IMR-90 (cell line): ENCODE data around the gene FRMD1. TPM values are rescaled to one million over a fixed set of nuclear protein-coding genes. Genes with fewer than 3 reads are reported as not detected.

Experiments used
- ATAC-seq: fragments of 200-7000 bp; cut with Tn5 transposase; 2 replicates; pipeline ENCODE4 v1.9.1; 2020; ENCODE audit warnings: low read depth, mild to moderate bottlenecking, moderate library complexity
- BruUV-seq: library from RNA; stranded (reverse); fragments of 400-500 nt; replicated peaks from 2 replicates; lab custom pipeline; 2021; lab: Mats Ljungman, UMichigan
- CTCF ChIA-PET: fragments of 300-600 bp; formaldehyde crosslinking; extraction: SDS; loops from one replicate; lab custom pipeline; 2021; ENCODE audit warnings: antibody characterized with exemption; lab: Yijun Ruan, JAX
- POLR2A ChIA-PET: fragments of 300-600 bp; sonication (Branson Sonifier 250); formaldehyde crosslinking; loops from one replicate; lab custom pipeline; 2022; ENCODE audit warnings: antibody characterized with exemption; ENCODE audit not compliant: unreplicated experiment; lab: Charles Lee
- DNase-seq: peaks from one replicate; pipeline ENCODE4 v3.0.0; 2013
- H2AFZ ChIP-seq: replicated peaks from 2 replicates; pipeline ENCODE3; 2013; ENCODE audit warnings: low read length, mild to moderate bottlenecking; ENCODE audit not compliant: poor library complexity
- H2AK5ac ChIP-seq: 2 replicates; pipeline ENCODE4 v1.6.1; 2013; ENCODE audit warnings: low read depth, low read length, inconsistent platforms
- H2AK9ac ChIP-seq: replicated peaks from 2 replicates; pipeline ENCODE3; 2013; ENCODE audit warnings: mild to moderate bottlenecking, low read depth, low read length, moderate library complexity; ENCODE audit not compliant: poor library complexity
- H2BK120ac ChIP-seq: 2 replicates; pipeline ENCODE4 v1.6.1; 2013; ENCODE audit warnings: low read depth, low read length, inconsistent platforms
- H2BK15ac ChIP-seq: 3 replicates; pipeline ENCODE4 v1.6.1; 2013; ENCODE audit warnings: low read depth, low read length, inconsistent platforms
- H2BK20ac ChIP-seq: 2 replicates; pipeline ENCODE4 v1.6.1; 2013; ENCODE audit warnings: low read depth, mild to moderate bottlenecking, inconsistent platforms, low read length, moderate library complexity
- H2BK5ac ChIP-seq: 2 replicates; pipeline ENCODE4 v1.6.1; 2013; ENCODE audit warnings: mild to moderate bottlenecking, low read depth, low read length, inconsistent platforms; ENCODE audit not compliant: poor library complexity, severe bottlenecking
- H3K14ac ChIP-seq: replicated peaks from 2 replicates; pipeline ENCODE4 v1.6.1; 2013; ENCODE audit warnings: low read depth, low read length, inconsistent platforms
- H3K18ac ChIP-seq: 2 replicates; pipeline ENCODE4 v1.6.1; 2013; ENCODE audit warnings: low read depth, low read length, control low read depth
- H3K23ac ChIP-seq: 2 replicates; pipeline ENCODE4 v1.6.1; 2013; ENCODE audit warnings: low read depth, low read length, inconsistent platforms
- H3K27ac ChIP-seq: 2 replicates; pipeline ENCODE4 v1.5.1; 2013; ENCODE audit warnings: mild to moderate bottlenecking, control low read depth, low read length; ENCODE audit not compliant: insufficient read depth
- H3K27me3 ChIP-seq: 2 replicates; pipeline ENCODE4 v1.6.1; 2013; ENCODE audit warnings: low read length; ENCODE audit not compliant: control insufficient read depth, insufficient read depth
- H3K36me3 ChIP-seq: 2 replicates; pipeline ENCODE4 v1.6.1; 2013; ENCODE audit warnings: low read length, mixed read lengths; ENCODE audit not compliant: control insufficient read depth, insufficient read depth
- H3K4ac ChIP-seq: 2 replicates; pipeline ENCODE4 v1.6.1; 2013; ENCODE audit warnings: low read depth, low read length, inconsistent platforms
- H3K4me1 ChIP-seq: 2 replicates; pipeline ENCODE4 v1.6.1; 2013; ENCODE audit warnings: low read length, mixed read lengths; ENCODE audit not compliant: control insufficient read depth, insufficient read depth
- H3K4me2 ChIP-seq: 2 replicates; pipeline ENCODE4 v1.6.1; 2013; ENCODE audit warnings: low read depth, mild to moderate bottlenecking, control low read depth, low read length, moderate library complexity
- H3K4me3 ChIP-seq: 2 replicates; pipeline ENCODE4 v1.5.1; 2013; ENCODE audit warnings: low read depth, mild to moderate bottlenecking, control low read depth, low read length, moderate library complexity; ENCODE audit not compliant: insufficient read depth
- H3K56ac ChIP-seq: 2 replicates; pipeline ENCODE4 v1.6.1; 2013; ENCODE audit warnings: low read length, inconsistent platforms; ENCODE audit not compliant: insufficient read depth; ENCODE audit errors: extremely low read depth
- H3K79me1 ChIP-seq, 2 experiments: 2 replicates each; pipeline ENCODE4 v1.6.1; 2013; ENCODE audit warnings: low read length in 2 of 2, inconsistent platforms in 1 of 2, low read depth in 1 of 2
- H3K9ac ChIP-seq: 2 replicates; pipeline ENCODE4 v1.6.1; 2013; ENCODE audit warnings: low read depth, low read length, control low read depth
- H3K9me1 ChIP-seq: 2 replicates; pipeline ENCODE4 v1.6.1; 2013; ENCODE audit warnings: low read length, inconsistent platforms; ENCODE audit not compliant: insufficient read depth
- H3K9me3 ChIP-seq: 2 replicates; pipeline ENCODE4 v1.6.1; 2013; ENCODE audit warnings: low read length; ENCODE audit not compliant: control insufficient read depth, insufficient read depth
- H4K20me1 ChIP-seq: 2 replicates; pipeline ENCODE4 v1.6.1; 2013; ENCODE audit warnings: low read length, inconsistent platforms; ENCODE audit not compliant: insufficient read depth
- H4K5ac ChIP-seq: 2 replicates; pipeline ENCODE4 v1.6.1; 2013; ENCODE audit warnings: mild to moderate bottlenecking, low read depth, low read length, control low read depth
- H4K8ac ChIP-seq, 2 experiments: 2 replicates each; pipeline ENCODE4 v1.6.1; 2013; ENCODE audit warnings: low read depth in 2 of 2, low read length in 2 of 2, control low read depth in 1 of 2, inconsistent platforms in 1 of 2
- H4K91ac ChIP-seq: 2 replicates; pipeline ENCODE4 v1.6.1; 2013; ENCODE audit warnings: low read depth, low read length, inconsistent platforms; ENCODE audit not compliant: insufficient read depth
- CEBPB ChIP-seq: IDR thresholded peaks from 2 replicates; pipeline ENCODE4 v1.6.1; 2012; ENCODE audit warnings: low read depth, low read length, improper control_type of control experiment
- CHD1 ChIP-seq: IDR thresholded peaks from 2 replicates; pipeline ENCODE4 v1.6.1; 2012; ENCODE audit warnings: low read depth, low read length, improper control_type of control experiment
- FOS ChIP-seq: fragments of 150-350 bp; IDR thresholded peaks from 2 replicates; pipeline ENCODE4 v1.6.1; 2016; ENCODE audit warnings: low read depth, low read length
- MAZ ChIP-seq: IDR thresholded peaks from 2 replicates; pipeline ENCODE4 v1.6.1; 2012; ENCODE audit warnings: low read depth, mild to moderate bottlenecking, low read length, improper control_type of control experiment, moderate library complexity, borderline replicate concordance
- MXI1 ChIP-seq: IDR thresholded peaks from 2 replicates; pipeline ENCODE4 v1.6.1; 2012; ENCODE audit warnings: low read depth, mild to moderate bottlenecking, low read length, moderate library complexity, borderline replicate concordance
- NFE2L2 ChIP-seq: fragments of 150-350 bp; IDR thresholded peaks from 2 replicates; pipeline ENCODE4 v1.6.1; 2016; ENCODE audit warnings: low read depth, mild to moderate bottlenecking, low read length
- RAD21 ChIP-seq: IDR thresholded peaks from 2 replicates; pipeline ENCODE4 v1.6.1; 2012; ENCODE audit warnings: low read length, improper control_type of control experiment
- RCOR1 ChIP-seq: IDR thresholded peaks from 2 replicates; pipeline ENCODE4 v1.6.1; 2012; ENCODE audit warnings: mild to moderate bottlenecking, low read length, improper control_type of control experiment; ENCODE audit not compliant: insufficient replicate concordance
- RFX5 ChIP-seq: IDR thresholded peaks from 2 replicates; pipeline ENCODE4 v1.8.0; 2012; ENCODE audit warnings: low read depth, mild to moderate bottlenecking, low read length, moderate library complexity
- SMC3 ChIP-seq: fragments of 150-350 bp; IDR thresholded peaks from 2 replicates; pipeline ENCODE4 v1.6.1; 2016; ENCODE audit warnings: low read depth, mild to moderate bottlenecking, antibody characterized with exemption, low read length, moderate library complexity
- WGBS, 2 experiments: methylation state at CpG; one replicate each; pipeline versions ENCODE4 v1.1.5 to v1.1.7; 2013; ENCODE audit warnings: missing lambda C conversion rate in 2 of 2; ENCODE audit not compliant: insufficient read length in 1 of 2; ENCODE audit errors: extremely low coverage in 2 of 2; 5-methylcytosine and 5-hydroxymethylcytosine counted together
- dilution Hi-C: fragments of 300-500 bp; cut with HindIII; formaldehyde crosslinking; loops from one replicate; pipeline ENCODE4 v1.14.3; 2018; ENCODE audit warnings: low sequenced_read_pairs; ENCODE audit not compliant: unreplicated experiment
- in situ Hi-C: fragments of 300-500 bp; cut with MboI; formaldehyde crosslinking; loops from 3 replicates; pipeline ENCODE4 v1.14.3; 2019; ENCODE audit warnings: low sequenced_read_pairs, inconsistent platforms, mixed read lengths
- intact Hi-C: fragments of 100-400 bp; cut with micrococcal nuclease; formaldehyde crosslinking; loops from 2 replicates; pipeline ENCODE4 v1.10.0; 2022
- polyA plus RNA-seq, 3 experiments: library from polyadenylated mRNA; depleted of rRNA; stranded (reverse); fragments of >200 nt; gene quantifications; 2 replicates each; pipeline ENCODE4 v1.2.3, GENCODE V29; 2012; ENCODE audit warnings: low replicate concordance in 1 of 3
- total RNA-seq: library from RNA; depleted of rRNA; stranded (reverse); fragments of >200 nt; gene quantifications from 2 replicates; pipeline ENCODE4 v1.2.3, GENCODE V29; 2012
- TF ChIP-seq, protein P1 (sequence below): conservative IDR thresholded peaks from 2 replicates; pipeline ENCODE4 v1.5.1; 2012; ENCODE audit warnings: mild to moderate bottlenecking, low read depth, low read length, improper control_type of control experiment
- TF ChIP-seq, protein P2 (sequence below): fragments of 150-350 bp; IDR thresholded peaks from 2 replicates; pipeline ENCODE4 v1.6.1; 2017; ENCODE audit warnings: mild to moderate bottlenecking, antibody characterized with exemption, low read length, low read depth
- TF ChIP-seq, protein P3 (sequence below): fragments of 150-350 bp; IDR thresholded peaks from 2 replicates; pipeline ENCODE4 v1.6.1; 2016; ENCODE audit warnings: low read depth, mild to moderate bottlenecking, low read length, moderate library complexity, borderline replicate concordance

The FRMD1 gene
- total and polyA plus RNA-seq, 2 of the 4 experiments (the other 2 are of a cell fraction): not detected

DNA sequence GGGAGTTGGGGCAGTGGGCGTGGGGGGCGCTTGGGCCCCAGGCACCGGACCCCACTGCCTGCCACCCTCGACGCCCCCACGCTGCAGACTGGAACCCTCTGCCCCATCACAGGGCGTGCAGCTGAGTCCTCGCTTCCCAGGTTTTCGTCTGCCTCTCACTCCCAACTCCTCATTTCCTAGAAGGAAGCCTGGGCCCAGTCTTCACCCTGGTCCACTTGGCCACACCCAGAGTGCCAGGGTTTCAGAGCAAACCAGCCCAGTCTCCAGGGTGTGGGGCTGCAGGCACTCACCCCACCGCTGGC is 30.3 kb downstream of the FRMD1 start:
- Histone ChIP-seq H3K36me3 (no peaks in the 10 kb centered on the region), H2BK20ac (no peak overlapping the region), H3K4me2 (no peak overlapping the region), H2AK9ac (no peak overlapping the region), H3K14ac (no peak overlapping the region), H3K23ac (no peak overlapping the region), H4K8ac (no peak overlapping the region), H3K9ac (no peak overlapping the region), H2BK15ac (no peak overlapping the region), H3K27me3 (no peaks in the 10 kb centered on the region), H2AK5ac (no peak overlapping the region), H2BK5ac (no peak overlapping the region), H4K91ac (no peak overlapping the region), H3K56ac (no peak overlapping the region), H3K79me1 (no peaks in the 10 kb centered on the region), H3K4me3 (no peak overlapping the region), H3K9me3 (no peaks in the 10 kb centered on the region), H2BK120ac (no peak overlapping the region), H2AFZ (no peak overlapping the region), H4K20me1 (no peaks in the 10 kb centered on the region), H3K4ac (no peak overlapping the region), H4K5ac (no peak overlapping the region), H3K9me1 (no peaks in the 10 kb centered on the region), H3K4me1 (peaks cover 8% of the 10 kb centered on the region; the same call in 1 of the 2 replicates), H3K27ac (no peak overlapping the region), H3K18ac (no peak overlapping the region)
- BruUV-seq: no TSS peak
- ChIA-PET CTCF (no interaction called here), POLR2A (no interaction called here)
- TF ChIP-seq MAZ: no peak
- TF ChIP-seq CHD1: no peak
- no peak for TF ChIP-seq FOS
- no peak for TF ChIP-seq NFE2L2
- TF ChIP-seq CEBPB: no peak
- no peak for TF ChIP-seq RFX5
- no peak for TF ChIP-seq RAD21
- TF ChIP-seq, protein P1, sequence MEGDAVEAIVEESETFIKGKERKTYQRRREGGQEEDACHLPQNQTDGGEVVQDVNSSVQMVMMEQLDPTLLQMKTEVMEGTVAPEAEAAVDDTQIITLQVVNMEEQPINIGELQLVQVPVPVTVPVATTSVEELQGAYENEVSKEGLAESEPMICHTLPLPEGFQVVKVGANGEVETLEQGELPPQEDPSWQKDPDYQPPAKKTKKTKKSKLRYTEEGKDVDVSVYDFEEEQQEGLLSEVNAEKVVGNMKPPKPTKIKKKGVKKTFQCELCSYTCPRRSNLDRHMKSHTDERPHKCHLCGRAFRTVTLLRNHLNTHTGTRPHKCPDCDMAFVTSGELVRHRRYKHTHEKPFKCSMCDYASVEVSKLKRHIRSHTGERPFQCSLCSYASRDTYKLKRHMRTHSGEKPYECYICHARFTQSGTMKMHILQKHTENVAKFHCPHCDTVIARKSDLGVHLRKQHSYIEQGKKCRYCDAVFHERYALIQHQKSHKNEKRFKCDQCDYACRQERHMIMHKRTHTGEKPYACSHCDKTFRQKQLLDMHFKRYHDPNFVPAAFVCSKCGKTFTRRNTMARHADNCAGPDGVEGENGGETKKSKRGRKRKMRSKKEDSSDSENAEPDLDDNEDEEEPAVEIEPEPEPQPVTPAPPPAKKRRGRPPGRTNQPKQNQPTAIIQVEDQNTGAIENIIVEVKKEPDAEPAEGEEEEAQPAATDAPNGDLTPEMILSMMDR: no peak
- TF ChIP-seq, protein P2, sequence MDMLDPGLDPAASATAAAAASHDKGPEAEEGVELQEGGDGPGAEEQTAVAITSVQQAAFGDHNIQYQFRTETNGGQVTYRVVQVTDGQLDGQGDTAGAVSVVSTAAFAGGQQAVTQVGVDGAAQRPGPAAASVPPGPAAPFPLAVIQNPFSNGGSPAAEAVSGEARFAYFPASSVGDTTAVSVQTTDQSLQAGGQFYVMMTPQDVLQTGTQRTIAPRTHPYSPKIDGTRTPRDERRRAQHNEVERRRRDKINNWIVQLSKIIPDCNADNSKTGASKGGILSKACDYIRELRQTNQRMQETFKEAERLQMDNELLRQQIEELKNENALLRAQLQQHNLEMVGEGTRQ: no peak
- no peak for TF ChIP-seq SMC3
- no peak for TF ChIP-seq RCOR1
- no peak for TF ChIP-seq MXI1
- TF ChIP-seq, protein P3, sequence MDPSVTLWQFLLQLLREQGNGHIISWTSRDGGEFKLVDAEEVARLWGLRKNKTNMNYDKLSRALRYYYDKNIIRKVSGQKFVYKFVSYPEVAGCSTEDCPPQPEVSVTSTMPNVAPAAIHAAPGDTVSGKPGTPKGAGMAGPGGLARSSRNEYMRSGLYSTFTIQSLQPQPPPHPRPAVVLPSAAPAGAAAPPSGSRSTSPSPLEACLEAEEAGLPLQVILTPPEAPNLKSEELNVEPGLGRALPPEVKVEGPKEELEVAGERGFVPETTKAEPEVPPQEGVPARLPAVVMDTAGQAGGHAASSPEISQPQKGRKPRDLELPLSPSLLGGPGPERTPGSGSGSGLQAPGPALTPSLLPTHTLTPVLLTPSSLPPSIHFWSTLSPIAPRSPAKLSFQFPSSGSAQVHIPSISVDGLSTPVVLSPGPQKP: no peak
- in situ Hi-C loops: no loop called here
- no CpG with 5 or more reads among the region's 10 CpGs for WGBS, 2 experiments
- intact Hi-C loops: no loop called here
- dilution Hi-C loops: no loop called here
- DNase-seq (no peak), ATAC-seq (no peak)
